ENCODE measurements around the gene FHL2.
A peak's percentile ranks its signal among the peaks of the same experiment; 100 is the strongest.

Gene FHL2

DNA sequence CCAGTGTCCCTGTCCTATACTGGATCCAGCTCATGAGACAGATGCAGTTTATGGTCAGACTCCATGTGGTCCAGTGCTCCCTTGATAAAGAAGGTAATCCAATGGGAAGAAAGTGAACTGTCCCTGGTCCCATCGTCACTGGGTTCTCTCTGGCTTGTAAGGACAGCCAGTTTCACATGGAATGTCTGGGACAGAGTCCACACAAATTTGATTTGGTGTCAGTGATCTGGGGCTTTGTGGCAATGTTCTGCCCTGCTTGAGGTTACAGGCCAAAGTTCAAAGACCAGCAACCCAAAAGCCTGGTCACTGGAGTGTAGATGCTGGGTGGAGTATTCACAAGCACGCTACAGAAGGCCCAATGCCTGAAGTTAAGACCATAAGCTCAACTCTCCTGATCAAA lies 22.2 kb upstream of the FHL2 start:
- DNase-seq (ENCODE audit: low spot score): no peak

DNA sequence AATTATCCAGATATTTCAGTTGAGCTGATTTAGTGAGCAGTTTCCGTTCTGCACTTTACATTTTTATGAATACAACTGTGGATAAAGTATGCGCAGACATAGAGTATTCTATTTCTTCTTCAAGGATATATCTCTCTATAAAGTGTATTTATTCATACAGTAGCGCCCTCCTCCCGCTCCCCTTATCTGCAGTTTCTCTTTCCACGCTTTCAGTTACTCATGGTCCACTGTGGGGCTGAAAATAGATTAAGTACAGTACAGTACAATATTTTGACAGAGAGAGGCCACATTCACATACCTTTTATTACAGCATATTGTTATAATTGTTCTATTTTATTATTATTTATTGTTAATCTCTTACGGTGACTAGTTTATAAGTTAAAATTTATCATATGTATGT lies 19.7 kb upstream of the FHL2 start:
- DNase-seq (ENCODE audit: low spot score): no peak

DNA sequence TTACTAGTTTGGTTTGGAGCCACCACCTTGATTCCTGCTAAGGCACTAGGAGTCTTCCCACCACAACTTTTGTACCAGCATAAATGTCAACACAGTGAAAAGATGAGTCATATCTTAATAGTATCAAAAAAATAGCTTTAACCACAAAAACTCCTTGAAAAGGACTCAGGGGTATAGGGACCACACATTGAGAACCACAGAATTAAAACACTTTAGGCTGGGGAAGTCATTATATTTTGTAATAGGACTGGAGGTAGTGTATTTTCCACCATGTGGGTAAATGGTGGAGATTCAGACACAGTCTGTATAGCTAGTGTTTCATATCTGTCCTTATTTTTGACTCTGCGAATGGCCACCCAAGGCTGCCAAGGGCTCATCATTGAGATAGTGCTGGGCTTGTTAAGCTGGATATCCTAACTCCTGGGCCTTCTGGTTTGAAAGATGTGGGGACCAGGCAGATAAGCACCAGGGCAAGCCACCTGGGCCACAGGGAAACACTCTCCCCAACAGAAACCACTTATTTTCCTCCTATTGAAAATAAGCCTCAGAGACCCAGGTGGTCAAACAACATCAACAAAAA lies 19.1 kb upstream of the FHL2 start:
- no peak for DNase-seq (ENCODE audit: low spot score)

DNA sequence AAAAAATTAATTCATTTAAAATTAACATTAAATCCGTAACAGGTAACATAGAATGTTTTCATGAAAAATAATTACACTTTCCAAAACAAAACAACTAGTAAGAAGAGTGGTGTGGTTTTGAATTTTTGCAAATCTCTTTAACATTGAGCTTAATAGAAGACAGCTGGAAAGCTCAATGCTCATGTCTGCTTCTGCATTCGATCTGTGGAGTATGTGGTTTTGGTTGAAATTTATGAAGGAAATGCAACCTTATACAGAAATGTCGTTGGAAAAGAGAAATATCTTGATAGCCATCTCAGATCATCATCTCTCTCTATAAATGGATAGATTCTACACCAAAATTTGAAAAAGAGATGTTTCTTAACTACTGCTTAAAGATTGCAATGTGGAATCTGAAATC lies 17.3 kb upstream of the FHL2 start:
- DNase-seq (ENCODE audit: low spot score): no peak

DNA sequence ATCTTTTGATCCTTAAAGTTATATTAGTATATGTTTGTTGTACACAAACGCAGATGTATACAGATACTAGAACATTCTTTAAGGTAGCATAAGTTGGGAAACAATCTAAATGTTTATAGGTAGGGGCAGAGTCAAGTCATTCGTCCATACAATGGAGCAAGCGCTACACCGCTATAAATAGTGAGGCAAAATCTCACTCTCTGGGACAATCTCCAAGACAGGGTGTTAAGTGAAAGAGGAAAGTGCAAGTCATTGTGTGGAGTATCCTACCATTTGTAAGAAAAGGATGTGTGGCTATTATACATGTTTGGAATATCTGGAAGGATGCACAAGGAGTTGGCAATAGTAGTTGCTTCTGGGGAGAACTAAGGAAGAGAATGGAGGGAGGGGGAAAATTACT lies 16.2 kb upstream of the FHL2 start:
- DNase-seq (ENCODE audit: low spot score): no peak

DNA sequence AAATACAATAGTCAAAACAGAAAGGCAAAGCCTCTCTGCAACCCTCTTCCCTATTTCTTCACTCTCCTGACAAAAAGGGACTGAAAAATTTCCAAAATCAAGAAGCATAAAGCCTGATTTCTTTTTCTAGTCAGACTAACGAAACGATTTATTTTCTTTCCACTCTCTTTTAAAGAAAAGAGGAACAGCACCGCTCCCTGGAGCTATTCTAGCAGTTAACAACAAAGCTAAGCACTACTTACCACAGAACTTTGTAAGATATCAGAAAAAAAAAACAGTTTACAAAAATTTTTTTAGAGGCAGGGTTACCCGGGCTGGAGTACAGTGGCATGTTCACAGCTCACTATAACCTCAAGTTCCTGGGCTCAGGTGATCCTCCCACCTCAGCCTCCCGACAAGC lies 14.4 kb upstream of the FHL2 start:
- DNase-seq (ENCODE audit: low spot score): no peak

DNA sequence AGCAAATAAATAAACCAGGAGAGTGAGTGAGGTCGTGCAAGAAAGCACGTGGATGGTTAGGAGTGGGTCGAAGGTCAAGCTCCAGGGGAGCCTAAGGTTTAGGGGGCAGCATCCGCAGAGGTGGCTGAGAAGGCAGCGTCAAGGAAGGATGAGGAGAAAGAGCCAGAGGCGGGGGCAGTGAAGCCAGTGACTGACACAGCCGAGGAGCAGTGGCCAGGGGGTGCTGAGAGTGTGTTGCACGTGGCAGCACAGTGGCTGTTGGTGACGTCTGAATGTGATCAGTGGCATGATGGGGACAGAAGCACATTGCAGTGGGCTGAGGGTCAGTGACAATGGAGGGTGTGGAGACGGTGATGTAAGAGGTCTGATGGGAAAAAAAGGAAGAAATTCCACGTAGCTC lies 13.7 kb upstream of the FHL2 start:
- no peak for DNase-seq (ENCODE audit: low spot score)

DNA sequence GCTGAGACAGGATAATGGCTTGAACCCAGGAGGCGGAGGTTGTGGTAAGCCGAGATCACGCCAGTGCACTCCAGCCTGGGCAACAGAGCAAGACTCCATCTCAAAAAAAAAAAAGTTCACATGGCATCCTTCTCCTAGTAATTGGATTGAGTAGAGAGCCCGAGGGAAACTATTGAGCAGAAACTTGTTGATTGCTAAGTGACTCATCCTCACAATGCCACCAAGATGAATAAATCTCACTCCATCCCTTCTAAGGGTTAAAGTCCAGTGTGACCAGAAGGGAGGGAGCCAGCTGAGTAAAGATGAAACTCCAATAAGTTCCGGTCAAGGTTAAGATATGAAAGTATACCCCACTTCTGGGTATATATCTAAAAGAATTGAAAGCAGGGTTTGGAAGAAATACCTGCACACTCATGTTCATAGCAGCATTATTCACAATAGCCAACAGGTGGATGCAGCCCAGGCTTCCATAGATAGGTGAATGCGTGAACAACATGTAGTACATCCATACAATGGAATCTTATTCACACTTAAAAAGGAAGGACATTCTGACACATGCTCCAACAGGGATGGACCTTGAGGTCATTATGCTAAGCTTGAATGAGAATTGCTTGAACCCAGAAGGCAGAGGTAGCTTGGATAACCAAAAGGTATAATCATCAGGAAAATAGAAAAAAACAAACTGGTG lies 13.0 kb upstream of the FHL2 start:
- DNase-seq (ENCODE audit: low spot score): no peak

DNA sequence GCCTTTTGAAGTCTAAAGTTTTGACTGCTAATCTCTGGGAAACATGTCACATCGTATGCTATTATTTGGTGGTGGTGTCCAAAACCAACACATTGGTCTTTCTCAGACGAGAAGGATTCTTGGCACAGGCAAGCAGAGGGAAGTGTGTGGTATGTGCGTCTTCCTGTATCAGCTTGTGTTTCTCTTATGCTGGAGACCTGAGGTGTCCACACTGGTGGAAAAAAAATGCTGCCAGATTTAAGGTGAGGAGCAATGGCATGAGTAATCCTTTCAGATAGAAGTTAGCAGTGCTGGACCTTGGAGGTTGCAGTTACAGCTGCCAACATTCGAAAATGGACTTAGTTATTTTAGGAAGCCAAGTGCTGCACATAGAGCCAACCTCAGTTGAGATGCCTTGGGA lies 11.7 kb upstream of the FHL2 start:
- no peak for DNase-seq (ENCODE audit: low spot score)

DNA sequence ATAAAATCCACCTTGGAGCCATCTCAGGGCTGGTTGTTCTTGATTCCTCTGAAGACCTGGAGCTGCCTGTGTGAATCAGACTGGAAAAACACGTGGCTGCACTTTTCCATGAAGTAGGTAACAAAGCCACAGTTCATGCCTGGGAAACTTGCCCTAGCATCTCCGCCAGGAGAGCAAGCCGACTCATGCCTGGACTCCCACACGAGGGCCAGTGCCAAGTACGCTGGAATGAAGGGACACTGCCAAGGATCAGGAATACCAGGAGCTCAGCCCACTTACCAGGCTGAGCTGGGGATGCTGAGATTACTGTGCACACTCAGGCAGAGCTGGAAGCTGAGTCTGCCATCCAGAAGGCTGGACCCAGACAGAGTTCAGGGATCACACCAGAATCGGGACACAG lies 10.9 kb upstream of the FHL2 start:
- peak; percentile 68 for DNase-seq (ENCODE audit: low spot score)

DNA sequence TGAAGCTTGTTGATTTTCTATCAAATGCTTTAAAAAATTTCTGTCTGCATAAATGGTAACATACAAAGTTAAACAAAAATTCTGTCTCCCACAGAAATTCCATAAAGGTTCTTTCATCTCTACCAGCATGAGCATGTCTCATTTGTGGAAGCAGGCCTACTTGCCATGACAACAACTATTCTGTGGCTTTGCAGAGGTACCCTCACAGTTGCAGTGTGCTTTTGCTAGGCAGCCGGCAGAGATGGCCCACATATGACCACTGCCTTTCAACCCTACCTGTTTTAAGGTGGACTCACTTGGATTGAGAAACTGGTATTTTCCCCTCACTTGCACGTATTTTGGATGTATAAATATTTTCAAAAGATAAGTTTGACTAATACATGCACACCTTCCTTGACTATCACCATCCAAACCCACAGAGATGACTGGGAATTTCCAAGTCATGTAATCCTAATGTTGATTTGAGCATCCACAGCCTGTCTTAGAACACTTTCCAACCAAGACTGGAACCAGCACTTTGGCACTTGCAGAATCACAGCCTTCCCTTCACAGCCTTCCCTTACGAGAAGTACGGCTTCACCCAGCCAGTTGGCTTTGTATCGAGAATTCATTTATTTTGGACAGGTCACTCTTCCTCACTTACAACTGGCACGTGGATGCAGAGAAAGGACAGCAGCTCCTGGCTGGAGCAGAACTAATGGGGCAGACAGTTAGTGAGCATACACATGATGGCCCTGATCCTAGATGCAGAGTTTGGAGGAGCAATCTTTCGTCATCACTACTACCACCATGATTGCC lies 9.3 kb upstream of the FHL2 start:
- no peak for DNase-seq (ENCODE audit: low spot score)

DNA sequence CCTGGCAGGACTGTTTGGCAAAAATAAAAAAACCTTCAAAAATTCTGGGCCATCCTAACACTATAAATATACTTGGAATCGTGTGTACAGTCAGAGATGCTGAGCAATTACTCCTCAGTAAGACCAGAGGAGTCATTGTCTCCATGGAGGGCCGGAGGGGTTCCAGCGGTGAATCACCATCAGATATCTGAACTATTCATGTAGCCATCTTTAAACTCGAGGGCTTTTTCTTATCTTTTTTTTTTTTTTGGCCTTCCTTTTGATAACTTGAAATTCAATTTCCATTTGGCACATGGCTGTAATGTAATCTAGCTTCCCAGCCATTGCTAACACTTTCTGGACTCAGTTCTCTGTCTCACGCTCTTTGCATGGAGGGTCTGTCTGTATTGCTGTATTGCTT lies 7.4 kb upstream of the FHL2 start:
- DNase-seq (ENCODE audit: low spot score): peak; percentile 57

DNA sequence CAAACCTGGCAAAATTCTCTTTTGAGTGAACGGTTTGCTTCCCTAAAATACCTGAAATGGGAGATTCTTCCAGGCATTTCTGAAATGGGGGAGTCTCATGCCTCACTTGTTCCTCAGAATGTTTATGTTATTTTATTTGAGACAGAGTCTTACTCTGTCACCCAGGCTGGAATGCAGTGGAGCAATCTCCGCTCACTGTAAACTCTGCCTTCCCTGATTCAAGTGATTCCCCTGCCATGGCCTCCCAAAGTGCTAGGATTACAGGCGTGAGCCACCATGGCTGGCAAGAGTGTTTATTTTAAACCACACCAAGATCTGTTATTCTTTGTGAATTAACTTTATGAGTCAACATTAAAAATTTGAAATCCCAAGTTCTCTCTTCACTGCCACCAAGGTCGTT lies 6.4 kb upstream of the FHL2 start:
- no peak for DNase-seq (ENCODE audit: low spot score)

DNA sequence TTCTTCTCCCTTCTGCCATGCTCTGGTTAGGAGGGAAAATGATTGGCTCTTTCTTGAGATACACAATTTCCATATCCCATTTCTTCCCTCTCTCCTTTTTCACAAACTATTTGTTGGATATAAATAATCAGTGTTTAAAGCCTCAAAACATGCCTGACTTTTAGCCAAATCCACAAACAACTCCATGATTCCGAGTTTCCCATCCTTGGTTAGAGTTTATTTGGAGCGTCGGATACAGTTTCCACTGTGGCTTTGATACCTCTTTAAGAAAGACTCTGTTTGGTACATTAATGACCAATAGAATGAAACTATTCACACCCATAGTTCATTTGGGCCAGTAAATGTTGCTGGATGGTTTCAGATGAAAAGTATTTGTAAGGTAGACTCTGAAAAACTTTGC lies 5.9 kb upstream of the FHL2 start:
- DNase-seq (ENCODE audit: low spot score): no peak

DNA sequence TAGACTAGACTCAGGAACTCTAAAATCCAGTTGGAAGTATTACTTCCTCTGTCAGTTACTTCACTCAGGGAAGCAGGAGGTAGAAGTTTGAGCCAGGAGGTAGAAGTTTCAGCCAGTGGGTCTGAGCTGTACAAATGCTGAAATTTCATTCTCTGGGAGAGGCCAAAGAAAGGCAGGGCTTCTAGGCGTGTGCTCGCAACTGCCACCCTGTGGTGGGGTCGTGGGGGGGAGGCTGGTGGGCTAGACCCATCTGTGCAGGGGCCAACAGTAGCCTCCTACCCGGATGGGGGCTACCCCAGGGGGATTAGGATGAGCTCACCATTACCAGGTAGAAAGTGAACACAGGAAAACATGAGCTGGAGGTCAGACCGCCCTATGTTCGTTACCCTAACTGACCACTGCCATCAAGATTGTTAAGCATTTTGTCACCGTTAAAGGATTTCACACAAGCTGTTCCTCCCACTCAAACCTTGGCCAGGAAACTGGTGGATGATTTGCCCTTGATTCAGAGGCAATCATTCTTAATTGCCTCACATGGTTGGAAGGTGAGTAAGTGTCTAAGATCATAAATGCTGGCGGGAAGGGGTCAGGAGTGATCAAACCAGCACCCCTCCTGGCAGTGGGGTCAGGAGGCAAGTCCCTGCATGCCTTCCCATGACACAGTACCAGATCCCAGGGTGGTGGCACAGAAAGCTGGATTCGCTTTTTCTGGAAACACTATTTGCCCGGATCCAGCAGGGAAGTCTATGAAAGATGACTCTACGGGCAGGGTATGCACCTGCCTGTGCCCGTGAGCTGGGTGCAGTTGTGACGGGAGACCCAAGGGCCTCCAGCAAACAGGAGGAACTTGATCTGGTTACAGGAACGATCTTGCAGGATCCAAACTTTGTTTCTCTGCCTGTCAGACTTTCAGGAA lies 5.2 kb upstream of the FHL2 start:
- peak; percentile 76 for DNase-seq (ENCODE audit: low spot score)

DNA sequence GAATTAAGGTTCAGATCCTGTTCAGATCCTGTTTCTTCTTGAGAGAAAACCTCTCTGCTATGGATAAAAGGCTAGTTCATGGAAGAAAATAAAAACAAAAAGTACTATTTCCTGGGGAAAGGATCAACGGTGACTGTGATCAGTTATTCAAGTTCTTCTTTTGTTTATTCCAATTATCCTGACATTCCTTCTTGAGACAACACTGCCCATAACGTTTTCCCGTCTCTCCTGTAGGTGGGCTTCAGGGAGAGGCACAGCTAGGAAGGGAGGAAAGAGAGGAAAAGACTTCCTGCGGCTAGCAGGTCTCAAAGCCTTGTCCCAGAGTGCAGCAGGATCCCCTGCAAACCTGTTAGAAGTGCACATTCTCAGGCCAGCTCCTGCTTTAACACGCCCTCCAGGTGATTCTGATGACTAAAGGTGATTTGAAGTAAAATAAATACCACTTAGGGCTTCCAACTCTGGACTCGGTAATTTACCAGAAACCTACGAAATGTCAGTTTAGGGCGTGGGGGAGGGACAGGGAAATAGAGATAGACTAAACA lies 4.5 kb upstream of the FHL2 start:
- no peak for DNase-seq (ENCODE audit: low spot score)

DNA sequence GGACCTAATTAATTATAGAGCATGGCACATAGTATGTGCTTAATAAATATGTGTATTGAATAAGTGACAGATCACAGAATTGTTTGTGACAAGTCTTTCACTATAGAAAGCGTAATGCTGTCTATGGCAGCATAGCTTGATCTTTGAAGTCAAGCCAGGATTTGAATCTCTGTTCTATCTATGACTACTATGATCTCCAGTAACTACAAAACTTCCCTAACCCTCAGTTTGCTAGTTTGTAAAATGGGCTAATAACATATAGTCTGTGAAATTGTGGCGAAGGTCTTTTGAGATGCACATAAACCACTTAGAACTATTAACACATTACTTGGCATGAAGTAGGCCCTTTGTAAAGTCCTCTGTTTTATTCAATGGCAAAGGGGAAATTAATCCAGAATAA lies 4.0 kb upstream of the FHL2 start:
- DNase-seq (ENCODE audit: low spot score): no peak

DNA sequence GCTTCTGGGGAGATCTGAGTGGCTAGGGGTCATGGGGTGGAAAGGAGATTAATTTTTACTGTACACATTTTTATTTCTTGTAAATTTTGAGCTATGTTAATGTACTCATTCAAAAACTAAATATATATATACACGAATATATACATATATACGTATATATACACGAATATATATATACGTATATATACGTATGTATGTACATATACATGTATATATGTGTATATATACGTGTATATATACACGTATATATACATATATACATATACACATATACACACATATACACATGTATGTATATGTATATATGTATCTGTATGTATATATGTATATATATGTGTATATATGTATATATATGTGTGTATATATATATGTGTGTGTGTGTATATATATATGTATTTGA lies 3.0 kb upstream of the FHL2 start:
- DNase-seq (ENCODE audit: low spot score): no peak

DNA sequence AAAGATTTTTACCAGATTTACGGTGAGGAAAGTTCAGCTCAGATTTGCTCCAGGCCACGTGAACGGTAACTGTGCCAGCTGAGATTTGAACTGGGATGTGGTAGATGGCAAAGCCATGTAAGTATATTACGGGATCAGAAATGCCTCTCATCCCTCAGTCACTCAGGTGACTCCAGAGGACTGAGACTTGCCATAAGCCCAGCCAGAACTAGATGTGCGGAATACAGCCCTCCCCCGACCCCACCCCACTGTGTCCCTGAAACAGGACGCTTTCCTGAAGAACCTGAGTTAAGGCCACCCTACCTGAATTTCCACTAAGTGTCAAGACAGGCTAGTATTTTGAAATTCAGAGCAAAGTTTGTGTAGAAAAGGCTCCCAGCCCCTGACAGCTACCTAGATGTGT lies 1.3 kb upstream of the FHL2 start:
- DNase-seq (ENCODE audit: low spot score): no peak

DNA sequence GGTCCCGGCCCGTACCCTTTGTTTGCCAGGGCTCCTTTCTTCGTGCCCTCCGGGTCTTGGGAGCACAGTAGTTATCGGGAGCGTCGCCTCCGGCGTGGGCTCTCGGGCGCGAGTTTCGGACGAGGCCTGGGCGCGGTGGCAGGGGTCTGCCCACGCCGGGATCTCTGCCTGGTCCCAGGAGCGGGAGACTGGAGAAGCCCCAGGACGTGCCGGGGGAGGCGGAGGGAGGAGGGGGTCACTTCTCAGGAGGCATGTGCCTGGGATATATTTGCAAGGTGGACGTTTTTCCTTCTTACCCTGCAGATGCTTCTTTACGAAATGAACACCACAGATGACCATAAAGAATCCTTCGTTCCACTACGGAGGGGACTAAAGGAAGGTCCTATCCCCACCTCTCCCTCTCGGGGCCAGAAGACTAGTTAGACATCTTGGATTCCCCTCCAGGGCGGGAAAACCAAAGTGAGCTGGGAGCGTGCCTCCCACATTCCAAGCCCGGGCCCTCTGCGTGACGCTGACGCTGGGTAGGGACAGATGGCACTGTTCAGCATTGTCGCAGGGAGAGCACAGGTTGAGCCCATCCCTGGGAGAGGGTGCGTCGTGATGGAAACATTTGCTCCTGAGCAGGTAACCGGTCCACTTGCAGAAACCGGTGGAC lies 483 bp upstream of the FHL2 start:
- DNase-seq (ENCODE audit: low spot score): no peak

DNA sequence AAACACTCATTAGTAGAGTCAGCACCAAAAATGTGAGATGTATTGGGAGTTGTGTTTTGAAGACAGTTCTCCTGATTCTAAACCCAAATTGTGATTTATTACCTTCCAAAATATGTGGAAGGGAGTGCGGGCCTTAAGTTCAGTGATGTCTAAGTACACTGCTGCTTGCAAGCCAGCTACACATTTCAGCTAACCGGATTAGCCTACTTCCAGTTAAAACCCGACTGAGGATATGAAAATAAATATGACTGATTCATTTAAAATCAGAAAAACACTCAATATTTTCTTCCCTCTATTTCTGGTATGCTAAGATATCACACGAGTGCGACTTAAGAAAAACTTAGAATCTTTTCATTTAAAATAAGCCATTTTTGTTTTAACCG lies 907 bp downstream of the FHL2 start:
- no peak for DNase-seq (ENCODE audit: low spot score)
